Kidney (tissue), 14 donors: ENCODE measurements around the gene LYZL1. TPM values are rescaled to one million over a fixed set of nuclear protein-coding genes. Genes with fewer than 3 reads are reported as not detected.
"Not testable (repeated sequence)": the region's sequence is repeated elsewhere in the genome, so short reads cannot be mapped to it uniquely, and the experiment has no call there.

Experiments
- DNase-seq, 5 donors: peaks; one replicate each; pipeline ENCODE4 v3.0.0-alpha.2; 2013 to 2020
- FAIRE-seq: peaks from 2 replicates; lab custom pipeline; 2012; peaks lifted over from hg19 to GRCh38; lab: Jason Lieb, UNC
- H3K27ac ChIP-seq, 2 donors: one replicate each; pipeline ENCODE4 v1.7.0; 2013; ENCODE audit warnings: low read depth in 2 of 2, low read length in 2 of 2, inconsistent platforms in 1 of 2
- H3K27me3 ChIP-seq: one replicate; pipeline ENCODE4 v1.7.1; 2013; ENCODE audit warnings: low read length, inconsistent platforms; ENCODE audit not compliant: control insufficient read depth, insufficient read depth
- H3K36me3 ChIP-seq, 3 donors: one replicate each; pipeline versions ENCODE4 v1.7.0 to v1.7.1; 2013; ENCODE audit warnings: low read length in 3 of 3, control low read depth in 1 of 3, inconsistent platforms in 1 of 3; ENCODE audit not compliant: insufficient read depth in 3 of 3, control insufficient read depth in 2 of 3
- H3K4me1 ChIP-seq, 3 donors: one replicate each; pipeline versions ENCODE4 v1.7.0 to v1.7.1; 2013; ENCODE audit warnings: low read length in 3 of 3, inconsistent platforms in 1 of 3, low read depth in 1 of 3; ENCODE audit not compliant: control insufficient read depth in 2 of 3, insufficient read depth in 2 of 3
- H3K4me3 ChIP-seq, 3 donors: one replicate each; pipeline versions ENCODE4 v1.7.0 to v1.8.1; 2013; ENCODE audit warnings: low read length in 3 of 3, control low read depth in 1 of 3, inconsistent platforms in 1 of 3
- H3K9ac ChIP-seq, 3 donors: one replicate each; pipeline versions ENCODE4 v1.7.0 to v1.7.1; 2013; ENCODE audit warnings: low read length in 3 of 3, control low read depth in 1 of 3, inconsistent platforms in 1 of 3
- H3K9me3 ChIP-seq, 3 donors: one replicate each; pipeline versions ENCODE4 v1.7.0 to v1.7.1; 2013; ENCODE audit warnings: low read length in 3 of 3, control low read depth in 1 of 3, inconsistent platforms in 1 of 3; ENCODE audit not compliant: control insufficient read depth in 2 of 3, insufficient read depth in 1 of 3
- CTCF ChIP-seq: IDR thresholded peaks from 3 replicates; pipeline ENCODE4 v1.5.1; 2012; ENCODE audit warnings: mild to moderate bottlenecking, moderate library complexity, borderline replicate concordance; ENCODE audit not compliant: insufficient read depth; ENCODE audit errors: extremely low read depth
- intact Hi-C: fragments of 100-400 bp; cut with DNase I; formaldehyde crosslinking; loops from one replicate; pipeline ENCODE4 v1.11.1; 2022
- polyA plus RNA-seq: library from polyadenylated mRNA; stranded (reverse); fragments of 350-450 nt; fragmentation: Illumina TruSeq; extraction: RNeasy Lipid Tissue Mini Kit (QIAGEN cat#74804); gene quantifications from one replicate; pipeline ENCODE4 v1.2.3, GENCODE V29; 2014; ENCODE audit warnings: low read depth, low replicate concordance; ENCODE audit not compliant: insufficient read depth
- total RNA-seq: library from RNA; stranded (reverse); fragmentation: NEBNext Ultra II Directional; extraction: Animal tissue kit (Norgen Biotek cat#: 25700); gene quantifications from one replicate; pipeline ENCODE4 v1.2.1, GENCODE V29; 2021
- donor health status: control.
- donor health status: control.
- donor health status: control.
- donor health status: control.
- donor health status: control.
- donor health status: DM: yes; HTN: yes; CAD: no.
- donor health status: Normal renal cell carcinoma (clear cell type).

LYZL1 gene
- total and polyA plus RNA-seq, 2 donors from 2014 or later, result not detected

- no peaks in the 10 kb centered on the region for H3K9me3 ChIP-seq
- H3K4me3 ChIP-seq, result no peak overlapping the region
- no peaks in the 10 kb centered on the region for H3K27me3 ChIP-seq
- H3K4me1 ChIP-seq, result peaks cover 0 to 5% (median 4%) of the 10 kb centered on the region in 3 donors
- no peak for TF ChIP-seq CTCF
- no peak overlapping the region for H3K9ac ChIP-seq
- FAIRE-seq (no peak), DNase-seq (no peak)
- intact Hi-C loops, result no loop called here
- no peaks in the 10 kb centered on the region for H3K36me3 ChIP-seq
- no peak overlapping the region for H3K27ac ChIP-seq
Measured at GRCh38 chr10:29329420-29329819, 40.5 kb downstream of the LYZL1 start.

- no peak overlapping the region for H3K27ac ChIP-seq
- intact Hi-C loops, result no loop called here
- H3K36me3 ChIP-seq, result no peaks in the 10 kb centered on the region
- no peaks in the 10 kb centered on the region for H3K9me3 ChIP-seq
- TF ChIP-seq CTCF, result no peak
- FAIRE-seq (no peak), DNase-seq (no peak)
- peaks cover 0 to 2% (median 0%) of the 10 kb centered on the region in 3 donors for H3K4me1 ChIP-seq
- no peak overlapping the region for H3K4me3 ChIP-seq
- no peaks in the 10 kb centered on the region for H3K27me3 ChIP-seq
- no peak overlapping the region for H3K9ac ChIP-seq
Measured at GRCh38 chr10:29332061-29332760, 43.3 kb downstream of the LYZL1 start.

GRCh38 chr10:29332761-29333148 lies 43.9 kb downstream of the LYZL1 start:
- Histone ChIP-seq H3K9ac (no peak overlapping the region), H3K9me3 (no peaks in the 10 kb centered on the region), H3K4me3 (no peak overlapping the region), H3K27me3 (no peaks in the 10 kb centered on the region), H3K36me3 (no peaks in the 10 kb centered on the region), H3K27ac (no peak overlapping the region), H3K4me1 (peaks cover 0 to 2% (median 0%) of the 10 kb centered on the region in 3 donors)
- DNase-seq (no peak), FAIRE-seq (no peak)
- TF ChIP-seq CTCF, result no peak
- intact Hi-C loops, result no loop called here

- H3K9ac ChIP-seq, H3K27me3 ChIP-seq, FAIRE-seq, H3K9me3 ChIP-seq, intact Hi-C loops, H3K27ac ChIP-seq, DNase-seq, H3K36me3 ChIP-seq, H3K4me1 ChIP-seq, H3K4me3 ChIP-seq: not testable (repeated sequence)
Measured at GRCh38 chr10:29337526-29337925, 48.7 kb downstream of the LYZL1 start.
